Measurements from ENCODE around the gene STRIT1.

STRIT1 gene

GRCh38 chr3:155262295-155262694 is 31.2 kb downstream of the STRIT1 start:
- no peak for TF ChIP-seq POLR2A (IDR thresholded peaks at IDR 0.05; ENCODE audit: low read depth, low read length)
- no peak for TF ChIP-seq POLR2AphosphoS5 (IDR thresholded peaks at IDR 0.05; ENCODE audit: low read depth, low read length)
- no peak for TF ChIP-seq TAF1 (IDR thresholded peaks at IDR 0.05; ENCODE audit: borderline replicate concordance, low read depth, low read length)
- FAIRE-seq (no peak), DNase-seq (ENCODE audit: insufficient read length) (no peak)

- FAIRE-seq = no peak
- no peak for DNase-seq (ENCODE audit: insufficient read length)
- no peak for TF ChIP-seq POLR2AphosphoS5 (IDR thresholded peaks at IDR 0.05; ENCODE audit: low read depth, low read length)
- no peak for TF ChIP-seq POLR2A (IDR thresholded peaks at IDR 0.05; ENCODE audit: low read depth, low read length)
- TF ChIP-seq TAF1 (IDR thresholded peaks at IDR 0.05; ENCODE audit: borderline replicate concordance, low read depth, low read length) = no peak
These were observed 39.0 kb downstream of the STRIT1 start for GRCh38 chr3:155254445-155254844.

- DNase-seq (ENCODE audit: insufficient read length) = no peak
- TF ChIP-seq TAF1 (IDR thresholded peaks at IDR 0.05; ENCODE audit: borderline replicate concordance, low read depth, low read length) (no peak), POLR2A (IDR thresholded peaks at IDR 0.05; ENCODE audit: low read depth, low read length) (no peak), POLR2AphosphoS5 (IDR thresholded peaks at IDR 0.05; ENCODE audit: low read depth, low read length) (no peak)
- FAIRE-seq = no peak
These were observed 40.9 kb downstream of the STRIT1 start for GRCh38 chr3:155252535-155252934.

- no peak for DNase-seq (ENCODE audit: insufficient read length)
- TF ChIP-seq POLR2AphosphoS5 (IDR thresholded peaks at IDR 0.05; ENCODE audit: low read depth, low read length) (no peak), TAF1 (IDR thresholded peaks at IDR 0.05; ENCODE audit: borderline replicate concordance, low read depth, low read length) (no peak), POLR2A (IDR thresholded peaks at IDR 0.05; ENCODE audit: low read depth, low read length) (no peak)
- FAIRE-seq = no peak
These were observed 41.5 kb downstream of the STRIT1 start for GRCh38 chr3:155252021-155252420.

- FAIRE-seq (no peak), DNase-seq (ENCODE audit: insufficient read length) (no peak)
- TF ChIP-seq TAF1 (IDR thresholded peaks at IDR 0.05; ENCODE audit: borderline replicate concordance, low read depth, low read length) = no peak
- no peak for TF ChIP-seq POLR2AphosphoS5 (IDR thresholded peaks at IDR 0.05; ENCODE audit: low read depth, low read length)
- TF ChIP-seq POLR2A (IDR thresholded peaks at IDR 0.05; ENCODE audit: low read depth, low read length) = no peak
These were observed 44.8 kb downstream of the STRIT1 start for GRCh38 chr3:155248531-155249187.

- DNase-seq (ENCODE audit: insufficient read length) = no peak
- TF ChIP-seq TAF1 (IDR thresholded peaks at IDR 0.05; ENCODE audit: borderline replicate concordance, low read depth, low read length) (no peak), POLR2AphosphoS5 (IDR thresholded peaks at IDR 0.05; ENCODE audit: low read depth, low read length) (no peak)
- no peak for FAIRE-seq
These were observed 48.8 kb downstream of the STRIT1 start for GRCh38 chr3:155244699-155245098.

GRCh38 chr3:155244216-155244615 is 49.3 kb downstream of the STRIT1 start:
- DNase-seq (ENCODE audit: insufficient read length) = no peak
- FAIRE-seq = no peak
- TF ChIP-seq POLR2AphosphoS5 (IDR thresholded peaks at IDR 0.05; ENCODE audit: low read depth, low read length) (no peak), POLR2A (IDR thresholded peaks at IDR 0.05; ENCODE audit: low read depth, low read length) (no peak)

GRCh38 chr3:155243512-155243921 is 50.0 kb downstream of the STRIT1 start:
- TF ChIP-seq TAF1 (IDR thresholded peaks at IDR 0.05; ENCODE audit: borderline replicate concordance, low read depth, low read length) = no peak
- no peak for TF ChIP-seq POLR2A (IDR thresholded peaks at IDR 0.05; ENCODE audit: low read depth, low read length)
- TF ChIP-seq POLR2AphosphoS5 (IDR thresholded peaks at IDR 0.05; ENCODE audit: low read depth, low read length) = no peak
- DNase-seq (ENCODE audit: insufficient read length) (no peak), FAIRE-seq (no peak)

GRCh38 chr3:155242342-155242741 is 51.1 kb downstream of the STRIT1 start:
- no peak for FAIRE-seq
- no peak for DNase-seq (ENCODE audit: insufficient read length)
- no peak for TF ChIP-seq POLR2AphosphoS5 (IDR thresholded peaks at IDR 0.05; ENCODE audit: low read depth, low read length)
- no peak for TF ChIP-seq POLR2A (IDR thresholded peaks at IDR 0.05; ENCODE audit: low read depth, low read length)
- no peak for TF ChIP-seq TAF1 (IDR thresholded peaks at IDR 0.05; ENCODE audit: borderline replicate concordance, low read depth, low read length)

- no peak for DNase-seq (ENCODE audit: insufficient read length)
- FAIRE-seq = no peak
- no peak for TF ChIP-seq POLR2A (IDR thresholded peaks at IDR 0.05; ENCODE audit: low read depth, low read length)
- TF ChIP-seq TAF1 (IDR thresholded peaks at IDR 0.05; ENCODE audit: borderline replicate concordance, low read depth, low read length) = no peak
- TF ChIP-seq POLR2AphosphoS5 (IDR thresholded peaks at IDR 0.05; ENCODE audit: low read depth, low read length) = no peak
These were observed 51.9 kb downstream of the STRIT1 start for GRCh38 chr3:155241579-155241978.
